ENCODE measurements around the gene COX6B2. TPM values are rescaled to one million over a fixed set of nuclear protein-coding genes. Genes with fewer than 3 reads are reported as not detected.

COX6B2 gene
- total and polyA plus RNA-seq, 2 of the 13 experiments (the other 11 are each of a cell fraction or from before 2014, with no cell fraction given), result 0.21 TPM; not detected in 1

- H3K79me2 ChIP-seq (ENCODE audit: insufficient read depth, low read length), result peaks cover 4% of the 10 kb centered on the region
- intact Hi-C loops (cut with micrococcal nuclease; ENCODE audit: unreplicated experiment), result no loop called here
Observed at GRCh38 chr19:55392820-55393761, 38.6 kb upstream of the COX6B2 start.

More at GRCh38 chr19:55392820-55393761, 38.6 kb upstream of the COX6B2 start:
- no peaks in the 10 kb centered on the region for H3K9me3 ChIP-seq (ENCODE audit: low read length)
- H3K9ac ChIP-seq (ENCODE audit: insufficient read depth, low read depth, low read length), result no peak overlapping the region
- no peaks in the 10 kb centered on the region for H3K27me3 ChIP-seq (ENCODE audit: control insufficient read depth in 1 of 2, insufficient read depth in 2 of 2, low read length in 2 of 2)
- no peak overlapping the region for H3K27ac ChIP-seq (ENCODE audit: extremely low read length, insufficient read depth, low read length)
- no peak overlapping the region for H3K4me3 ChIP-seq (replicated peaks in 1 of 3; ENCODE audit: insufficient read depth in 1 of 3, low read depth in 2 of 3, low read length in 3 of 3)
- WGBS (ENCODE audit: low lambda C conversion rate), result 84% methylated on average over 18 of the region's 18 CpGs
- ChIA-PET POLR2A (interaction anchor here (0.7 to 9.7 kb wide), 4 partner anchors 14 to 232 kb away, joined by 3 to 62 read pairs (median 4); partner anchors contain the start of genes KMT5C and UBE2S), CTCF (ENCODE audit: low intra/inter-chr PET ratio, low total read pairs) (no interaction called here)
- DNase-seq (ENCODE audit: low spot score), result no peak
- H3K4me2 ChIP-seq (ENCODE audit: low read depth, low read length), result no peak overlapping the region
- peaks cover 42% of the 10 kb centered on the region for H3K4me1 ChIP-seq (ENCODE audit: insufficient read depth, low read length)
- H2AFZ ChIP-seq (ENCODE audit: low read length), result no peak overlapping the region
- FAIRE-seq, result no peak
- no peak for TF ChIP-seq HOMEZ (CRISPR knock-in tag; IDR thresholded peaks at IDR 0.05; ENCODE audit: low read depth)
- TF ChIP-seq ZNF121 (CRISPR knock-in tag; IDR thresholded peaks at IDR 0.05), result peak; percentile 33; the same call in 1 of the 2 replicates
- in situ Hi-C loops (cut with HindIII; ENCODE audit: extremely low pct_ligation_motif_present, low pct_unique_long_range_greater_than_20kb), result no loop called here
- ATAC-seq, result peak; percentile 27
- BruUV-seq (replicated peaks), result no TSS peak
- H4K20me1 ChIP-seq (ENCODE audit: insufficient read depth, low read length), result peaks cover 25% of the 10 kb centered on the region
- peaks cover 12 to 20% of the 10 kb centered on the region in 2 experiments for H3K36me3 ChIP-seq (replicated peaks in 1 of 2; ENCODE audit: control insufficient read depth in 1 of 2, insufficient read depth in 2 of 2, low read length in 2 of 2)

All from HepG2 (cell line).